ENCODE data around the gene MYO1B.

GRCh38 chr2:191374939-191375338, 129.7 kb downstream of the MYO1B start:
- TF ChIP-seq CTCF (IDR thresholded peaks at IDR 0.05; ENCODE audit: low read depth, low read length) = no peak
- no peak for TF ChIP-seq EZH2phosphoT487 (IDR thresholded peaks at IDR 0.05; ENCODE audit: low read depth)

Data from OCI-LY3 (cell line).